Amniotic stem cell (primary cell): ENCODE results near the gene GAS2L2.

ENCODE experiments used
- DNase-seq: peaks from one replicate; lab custom pipeline; 2025; lab: John Stamatoyannopoulos, UW

Gene GAS2L2

GRCh38 chr17:35752945-35753764 lies at the start of gene GAS2L2:
Gene GAS2L2 (minus strand): TSS chr17:35753239. CDS start chr17:35752850, 389 bp downstream.
- no peak for DNase-seq

- no peak for DNase-seq
Observed at GRCh38 chr17:35801583-35802224, 48.7 kb upstream of the GAS2L2 start.

DNA sequence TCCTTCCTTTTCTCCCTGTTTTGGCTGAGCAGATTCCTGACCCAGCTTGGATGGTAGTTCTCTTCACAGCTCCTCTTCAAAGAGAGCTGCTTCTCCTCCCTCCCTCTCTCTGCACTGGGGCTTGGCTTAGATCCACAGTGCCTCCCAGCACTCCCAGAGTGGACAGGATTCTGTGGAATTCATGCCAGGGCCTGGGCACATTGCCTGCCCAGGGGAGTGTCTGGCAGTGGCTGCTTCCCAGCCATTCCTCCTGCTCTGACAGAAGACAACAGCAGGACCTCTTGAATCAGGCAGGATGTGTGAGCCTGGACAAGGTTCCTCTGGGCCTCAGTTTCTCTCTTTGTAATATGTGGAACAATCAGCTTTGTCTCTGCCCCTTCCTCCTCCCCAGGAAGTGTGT lies 46.9 kb upstream of the GAS2L2 start:
- peak; percentile 11 for DNase-seq

DNA sequence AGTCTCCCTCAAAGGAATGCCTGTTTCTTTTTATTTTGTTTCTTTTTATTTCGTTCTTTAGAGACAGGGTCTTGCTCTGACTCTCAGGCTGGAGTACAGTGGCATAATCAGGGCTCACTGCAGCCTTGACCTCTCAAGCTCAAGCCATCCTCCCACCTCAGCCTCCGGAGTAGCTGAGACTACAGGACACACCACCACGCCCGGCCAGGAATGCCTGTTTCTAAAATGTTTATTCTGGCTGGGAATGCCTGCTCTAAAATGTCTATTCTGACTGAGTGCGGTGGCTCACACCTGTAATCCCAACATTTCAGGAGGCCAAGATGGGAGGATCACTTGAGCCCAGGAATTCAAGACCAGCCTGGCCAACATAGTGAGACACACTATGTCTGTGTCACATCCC lies 44.9 kb upstream of the GAS2L2 start:
- DNase-seq, result no peak

DNA sequence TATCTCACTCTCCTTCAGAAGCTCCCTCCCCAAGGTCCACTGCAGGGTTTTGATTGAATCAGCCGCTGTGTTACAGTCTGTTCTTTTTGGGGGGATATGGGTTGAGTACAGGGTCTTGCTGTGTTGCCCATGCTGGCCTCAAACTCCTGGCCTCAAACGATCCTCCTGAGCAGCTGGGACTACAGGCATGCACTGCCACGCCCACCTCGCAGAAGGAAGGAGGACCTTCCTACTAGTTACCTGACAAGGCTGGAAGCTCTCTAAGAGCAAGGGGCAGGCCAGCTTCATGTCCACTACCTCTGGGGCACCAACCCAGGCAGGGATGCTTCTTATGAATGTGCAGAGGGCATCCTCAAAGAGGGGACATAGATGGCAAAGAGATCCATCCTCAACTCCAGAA lies 44.3 kb upstream of the GAS2L2 start:
- DNase-seq, result no peak

DNA sequence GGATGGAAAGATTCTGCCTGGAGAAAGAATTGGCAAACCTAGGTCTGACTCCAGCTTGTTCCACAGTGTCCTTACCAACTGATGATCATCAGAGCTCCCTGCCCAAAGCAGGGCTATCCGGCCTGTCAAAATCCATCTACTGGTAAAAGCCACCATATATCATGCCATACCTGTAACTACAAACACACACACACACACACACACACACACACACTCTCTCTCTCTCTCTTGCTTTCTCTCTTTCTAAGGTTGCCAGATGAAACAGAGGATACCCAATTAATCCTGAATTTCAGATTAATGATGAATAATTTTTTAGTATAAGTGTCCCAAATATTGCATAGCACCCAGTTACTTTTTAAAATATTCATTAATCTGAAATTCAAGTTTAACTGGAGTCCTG lies 43.9 kb upstream of the GAS2L2 start:
- no peak for DNase-seq

- no peak for DNase-seq
Observed at GRCh38 chr17:35795871-35796265, 42.8 kb upstream of the GAS2L2 start.

GRCh38 chr17:35795007-35795870 lies 42.2 kb upstream of the GAS2L2 start, which contains the start of gene MMP28:
Gene MMP28 (minus strand): TSS chr17:35795641. CDS start chr17:35795377, 264 bp downstream.
- no peak for DNase-seq

DNA sequence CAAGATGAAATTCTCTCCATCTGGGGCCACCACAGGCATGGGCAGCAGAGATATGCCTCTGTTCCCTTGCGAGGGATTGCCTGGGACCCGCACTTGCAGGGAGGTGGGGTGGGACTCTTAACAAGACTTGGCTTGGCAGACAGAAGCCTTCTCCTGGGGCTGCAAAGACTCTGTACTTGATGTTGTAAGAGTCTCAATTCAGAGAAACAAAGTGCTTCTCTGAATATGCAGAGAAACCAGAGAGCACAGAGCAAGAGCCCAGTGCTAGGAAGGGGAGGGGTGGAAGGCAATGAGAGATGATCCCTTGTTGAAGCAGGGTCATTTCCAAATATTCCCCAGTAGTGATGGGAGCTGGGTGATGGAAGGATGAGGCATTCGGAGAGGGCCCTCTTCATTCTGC lies 40.2 kb upstream of the GAS2L2 start:
- DNase-seq, result no peak

DNA sequence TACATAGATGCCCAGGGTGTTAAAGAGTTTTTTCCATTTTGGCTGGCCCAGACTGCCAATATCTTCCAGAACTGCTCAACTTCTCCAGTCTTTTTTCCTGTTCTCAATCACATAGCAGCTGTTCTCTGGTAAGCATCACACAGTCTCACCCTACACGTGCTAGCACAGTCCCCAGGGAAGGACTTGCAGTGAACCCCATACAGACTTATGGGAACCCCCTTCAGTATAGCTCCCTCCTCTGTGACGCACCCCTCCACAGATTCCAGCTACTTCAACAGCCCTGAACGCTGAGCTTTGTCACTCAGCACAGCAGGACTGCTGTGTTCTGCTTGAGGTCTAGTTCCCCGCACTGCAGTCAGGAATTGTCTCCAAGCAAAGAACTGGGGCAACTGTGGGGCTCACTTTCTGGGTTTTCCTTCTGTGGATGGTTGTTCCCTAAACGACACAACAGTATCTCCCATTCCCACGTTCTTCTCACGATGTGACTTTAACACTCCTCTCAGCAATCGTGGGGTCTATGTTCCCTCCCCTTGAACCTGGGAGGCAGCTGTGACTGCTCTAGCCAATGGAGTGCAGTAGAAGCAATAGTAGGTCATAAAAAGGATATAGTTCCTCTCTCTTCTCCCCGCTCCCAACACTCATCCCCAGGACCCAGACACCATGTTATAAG lies 38.8 kb upstream of the GAS2L2 start:
- DNase-seq, result no peak

- DNase-seq, result no peak
Observed at GRCh38 chr17:35790841-35791240, 37.8 kb upstream of the GAS2L2 start.

DNA sequence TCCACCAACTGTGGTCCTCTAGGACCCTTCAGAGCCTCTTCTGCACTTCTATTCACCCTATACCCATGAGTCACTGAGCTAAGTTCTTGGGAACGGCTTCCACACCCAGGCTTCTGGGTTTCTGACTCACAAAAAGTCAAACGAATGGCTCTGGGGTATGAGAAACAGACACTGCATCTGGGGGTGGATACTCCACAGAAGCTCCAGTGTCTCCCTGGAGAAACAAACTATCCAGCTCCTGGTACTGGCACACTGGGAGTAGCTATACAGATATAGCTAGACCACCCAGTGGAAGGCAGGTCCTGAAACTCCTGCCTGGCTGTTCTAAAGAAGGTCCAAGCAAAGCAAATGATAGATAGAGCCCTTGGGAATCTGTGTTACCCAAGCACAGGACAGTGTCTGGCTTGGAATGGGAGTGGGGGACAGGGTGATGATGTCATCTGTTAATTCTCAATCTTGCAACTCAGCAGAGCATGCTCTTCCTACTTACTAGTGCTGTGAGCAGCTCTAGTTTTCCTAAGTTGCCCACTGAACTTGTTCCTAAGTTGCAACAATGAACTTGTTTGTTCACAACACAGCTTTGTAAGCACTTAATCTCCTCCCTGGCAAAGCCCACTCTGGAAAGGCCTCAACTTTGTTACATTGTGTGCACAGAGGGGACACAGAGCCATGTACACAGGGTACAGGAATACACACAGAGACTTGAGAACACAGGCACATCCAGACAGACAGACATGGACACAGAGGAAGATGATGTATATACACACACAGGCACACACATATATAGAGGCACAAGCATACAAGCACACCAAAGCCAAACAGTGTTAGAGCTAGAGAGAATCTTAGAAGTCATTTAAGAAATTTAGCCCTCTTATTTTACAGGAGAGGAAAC lies 35.7 kb upstream of the GAS2L2 start:
- peak; percentile 84 for DNase-seq

DNA sequence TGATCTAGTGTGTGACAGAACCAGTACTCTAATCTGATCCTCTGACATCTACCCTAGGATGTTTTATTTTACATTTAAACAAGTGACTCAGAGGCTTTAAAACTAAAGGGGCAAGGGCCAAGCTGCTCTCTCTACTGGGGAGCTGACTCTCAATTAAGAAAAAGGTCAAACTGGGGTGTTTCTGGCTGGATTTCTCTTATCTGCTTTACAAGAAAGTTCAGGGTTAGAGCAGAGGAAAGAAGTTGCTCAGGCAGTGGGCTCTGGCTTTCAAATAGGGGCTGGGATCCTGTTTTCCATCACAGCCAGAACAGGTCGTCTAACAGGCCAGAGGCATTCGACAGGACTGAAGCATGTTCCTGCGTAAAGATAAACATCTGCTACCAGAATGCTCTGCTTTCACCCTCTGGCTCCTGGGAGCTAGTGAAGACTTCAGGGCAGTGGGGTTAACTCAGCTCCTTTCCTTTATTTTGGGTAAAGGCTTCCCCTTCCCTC lies 33.9 kb upstream of the GAS2L2 start:
- DNase-seq, result no peak

- DNase-seq, result no peak
Observed at GRCh38 chr17:35784895-35785294, 31.9 kb upstream of the GAS2L2 start.

- DNase-seq, result no peak
Observed at GRCh38 chr17:35780950-35781349, 27.9 kb upstream of the GAS2L2 start.

DNA sequence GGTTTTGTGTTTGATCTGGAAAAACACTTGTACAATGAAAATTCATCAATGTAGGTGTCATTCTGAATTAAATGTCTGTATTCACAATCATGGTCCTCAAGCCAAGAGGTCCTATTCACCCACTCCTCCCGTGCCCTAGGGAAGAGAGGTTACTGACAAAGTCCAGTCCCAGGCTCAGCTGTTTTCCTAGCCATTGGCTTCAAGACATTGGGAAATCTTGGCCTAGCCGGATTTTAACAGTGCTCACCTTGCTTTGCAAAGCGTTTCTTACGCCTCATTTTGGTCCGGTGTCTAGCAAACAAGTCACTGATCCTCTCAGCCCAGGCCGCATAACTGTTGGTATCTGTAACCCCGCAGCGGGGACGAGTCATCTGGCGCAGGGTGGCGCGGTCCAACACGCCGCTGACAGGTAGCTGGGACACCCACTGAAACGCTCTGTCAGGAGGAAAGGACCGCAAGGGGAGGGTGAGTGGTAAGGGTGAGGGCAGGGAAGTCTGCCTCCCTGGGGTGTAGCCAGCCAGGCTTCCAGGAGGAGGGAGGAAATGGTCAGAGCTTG lies 25.7 kb upstream of the GAS2L2 start:
- no peak for DNase-seq

GRCh38 chr17:35775583-35775982 lies 22.5 kb upstream of the GAS2L2 start:
- DNase-seq, result no peak

- no peak for DNase-seq
Observed at GRCh38 chr17:35775039-35775438, 22.0 kb upstream of the GAS2L2 start.

- no peak for DNase-seq
Observed at GRCh38 chr17:35774499-35774898, 21.5 kb upstream of the GAS2L2 start.

DNA sequence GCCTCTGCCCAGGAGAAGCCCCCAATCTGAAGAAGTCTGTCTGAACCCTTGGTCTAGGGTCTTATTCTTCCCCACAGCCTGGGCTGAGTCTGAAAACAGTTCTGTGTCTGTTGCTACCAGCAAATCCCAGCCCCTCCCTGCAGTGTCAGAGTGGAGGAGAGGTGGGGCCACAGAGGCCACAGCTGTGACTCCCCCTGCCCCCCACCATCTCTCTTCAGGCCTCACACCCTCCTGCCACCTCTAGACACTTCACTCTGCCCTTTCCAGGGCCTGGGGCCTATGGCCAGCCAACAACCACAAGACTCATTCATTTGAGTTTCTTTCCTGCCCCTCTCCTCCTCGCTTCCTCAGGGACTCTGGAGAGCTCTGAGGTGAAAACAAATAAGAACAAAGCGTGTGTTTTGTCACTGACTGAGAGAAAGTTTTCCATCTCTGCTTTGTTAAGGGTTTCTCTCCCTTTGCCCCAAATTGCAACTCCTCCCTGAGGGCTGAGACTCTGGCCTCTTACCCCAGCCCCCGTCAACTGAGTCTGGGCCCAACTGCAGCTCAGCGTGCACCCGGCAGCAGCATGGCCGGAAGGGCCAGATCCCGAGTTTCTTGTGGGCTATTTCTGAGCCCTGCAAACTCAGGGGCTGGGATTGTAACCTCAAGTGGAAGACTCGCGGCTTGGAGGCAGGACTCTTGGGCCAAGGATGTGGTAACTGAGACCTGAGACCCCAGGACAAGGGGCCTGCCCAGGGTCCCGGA lies 20.8 kb upstream of the GAS2L2 start:
- no peak for DNase-seq
